ENCODE results near the gene RFC2. TPM values are rescaled to one million over a fixed set of nuclear protein-coding genes. Genes with fewer than 3 reads are reported as not detected.

RFC2 gene
- total RNA-seq, 2 experiments from 2014 or later = 77.4 to 79.2 TPM

DNA sequence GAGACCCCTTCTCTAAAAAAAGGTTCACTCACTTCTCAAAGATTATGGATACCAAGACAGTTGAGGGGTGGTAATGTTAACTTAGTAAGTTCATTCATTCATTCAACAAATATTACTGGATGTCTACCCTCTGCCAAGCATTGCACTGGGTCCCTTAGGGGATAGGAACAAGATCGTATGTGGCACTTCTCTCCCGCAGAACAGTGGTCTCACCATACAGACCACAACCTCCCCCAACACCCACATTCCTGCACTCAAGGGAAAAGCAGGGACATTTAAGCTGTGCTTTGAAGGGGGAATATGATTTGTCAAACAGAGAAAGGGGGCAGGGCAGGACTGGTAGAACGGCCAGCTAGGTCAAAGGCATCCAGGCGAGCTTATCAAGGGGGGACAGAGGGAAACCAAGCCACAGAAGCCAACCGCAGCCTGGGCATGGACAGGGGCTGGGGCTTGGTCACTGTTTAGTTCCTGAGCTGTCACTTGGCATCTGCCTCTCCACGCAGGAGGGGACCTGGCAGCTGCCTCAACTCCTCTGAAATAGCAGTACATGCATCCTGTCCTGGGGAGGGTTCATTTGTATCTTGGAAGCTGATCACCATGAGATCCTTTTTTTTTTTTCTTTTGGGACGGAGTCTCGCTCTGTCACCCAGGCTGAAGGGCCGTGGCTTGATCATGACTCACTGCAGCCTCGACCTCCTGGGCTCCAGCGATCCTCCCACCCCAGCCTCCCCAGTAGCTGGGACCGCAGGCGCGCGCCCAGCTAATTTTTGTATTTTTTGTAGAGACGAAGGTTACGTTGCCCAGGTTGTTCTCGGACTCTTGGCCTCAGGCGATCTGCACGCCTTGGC is 34.1 kb upstream of the RFC2 start:
- ChIA-PET CTCF (ENCODE audit: unreplicated experiment) (interaction anchor here (0.6 kb wide), 1 partner anchor 763 kb away, joined by 3 read pairs; no protein-coding TSS in a partner anchor), POLR2A (interaction anchor here (0.5 to 1.7 kb wide), 4 partner anchors 17 to 84 kb away, joined by 3 to 8 read pairs (median 3); no protein-coding TSS in a partner anchor)
- TF ChIP-seq, protein P1, sequence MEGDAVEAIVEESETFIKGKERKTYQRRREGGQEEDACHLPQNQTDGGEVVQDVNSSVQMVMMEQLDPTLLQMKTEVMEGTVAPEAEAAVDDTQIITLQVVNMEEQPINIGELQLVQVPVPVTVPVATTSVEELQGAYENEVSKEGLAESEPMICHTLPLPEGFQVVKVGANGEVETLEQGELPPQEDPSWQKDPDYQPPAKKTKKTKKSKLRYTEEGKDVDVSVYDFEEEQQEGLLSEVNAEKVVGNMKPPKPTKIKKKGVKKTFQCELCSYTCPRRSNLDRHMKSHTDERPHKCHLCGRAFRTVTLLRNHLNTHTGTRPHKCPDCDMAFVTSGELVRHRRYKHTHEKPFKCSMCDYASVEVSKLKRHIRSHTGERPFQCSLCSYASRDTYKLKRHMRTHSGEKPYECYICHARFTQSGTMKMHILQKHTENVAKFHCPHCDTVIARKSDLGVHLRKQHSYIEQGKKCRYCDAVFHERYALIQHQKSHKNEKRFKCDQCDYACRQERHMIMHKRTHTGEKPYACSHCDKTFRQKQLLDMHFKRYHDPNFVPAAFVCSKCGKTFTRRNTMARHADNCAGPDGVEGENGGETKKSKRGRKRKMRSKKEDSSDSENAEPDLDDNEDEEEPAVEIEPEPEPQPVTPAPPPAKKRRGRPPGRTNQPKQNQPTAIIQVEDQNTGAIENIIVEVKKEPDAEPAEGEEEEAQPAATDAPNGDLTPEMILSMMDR (conservative IDR thresholded peaks at IDR 0.05; ENCODE audit: low read length) = no peak
- no peak for TF ChIP-seq EZH2phosphoT487 (IDR thresholded peaks at IDR 0.05; ENCODE audit: borderline replicate concordance, low read depth, low read length)
- intact Hi-C loops (cut with micrococcal nuclease; ENCODE audit: unreplicated experiment) = no loop called here
- Histone ChIP-seq H3K4me2 (ENCODE audit: low read length) (peak overlapping the region; percentile 95), H3K9me3 (ENCODE audit: low read length) (no peaks in the 10 kb centered on the region), H3K4me3 (ENCODE audit: low read depth, low read length, poor library complexity, severe bottlenecking) (peak overlapping the region; percentile 66), H2AFZ (ENCODE audit: low read length) (peak overlapping the region; percentile 94), H4K20me1 (ENCODE audit: insufficient read depth, low read length) (no peaks in the 10 kb centered on the region), H3K9me2 (ENCODE audit: insufficient read depth, low read length) (no peaks in the 10 kb centered on the region), H3K79me2 (ENCODE audit: insufficient read depth, low read depth, low read length) (no peaks in the 10 kb centered on the region), H3K27ac (ENCODE audit: low read depth, low read length, poor library complexity, severe bottlenecking) (no peak overlapping the region), H3K36me3 (ENCODE audit: insufficient read depth, low read length) (no peaks in the 10 kb centered on the region), H3K4me1 (ENCODE audit: insufficient read depth, low read length, poor library complexity, severe bottlenecking) (peaks cover 36% of the 10 kb centered on the region)
- DNase-seq (ENCODE audit: low spot score) = no peak
- no TSS peak for BruUV-seq (replicated peaks)

DNA sequence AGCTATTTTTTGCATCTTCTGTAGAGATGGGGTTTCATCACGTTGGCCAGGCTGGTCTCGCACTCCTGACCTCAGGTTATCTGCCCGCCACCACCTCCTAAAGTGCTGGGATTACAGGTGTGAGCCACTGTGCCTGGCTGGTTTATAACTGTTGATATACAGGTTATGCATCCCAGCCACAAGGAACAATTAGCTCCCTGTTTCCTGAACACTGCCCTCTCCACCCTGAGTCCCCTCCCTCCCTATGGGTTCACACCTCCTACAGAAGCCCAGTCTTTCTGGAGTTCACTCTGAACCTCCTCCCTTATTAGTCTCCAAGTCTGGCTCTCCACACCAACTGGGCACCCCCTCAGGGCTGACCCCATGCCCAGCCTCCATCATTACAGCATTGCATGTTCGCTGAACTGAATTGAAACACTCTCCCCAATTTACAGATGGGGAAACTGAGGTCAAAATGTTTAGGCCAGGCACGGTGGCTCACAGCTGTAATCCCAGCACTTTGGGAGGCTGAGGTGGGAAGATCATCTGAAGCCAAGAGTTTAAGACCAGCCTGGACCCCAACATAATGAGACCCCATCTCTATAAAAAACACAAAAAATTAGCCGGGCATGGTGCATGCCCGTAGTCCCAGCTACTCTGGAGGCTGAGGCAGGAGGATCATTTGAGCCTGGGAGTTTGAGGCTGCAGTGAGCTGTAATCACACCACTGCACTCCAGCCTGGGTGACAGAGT is 33.3 kb upstream of the RFC2 start:
- Histone ChIP-seq H3K4me3 (ENCODE audit: low read depth, low read length, poor library complexity, severe bottlenecking) (no peak overlapping the region), H4K20me1 (ENCODE audit: insufficient read depth, low read length) (no peaks in the 10 kb centered on the region), H3K79me2 (ENCODE audit: insufficient read depth, low read depth, low read length) (no peaks in the 10 kb centered on the region), H3K4me1 (ENCODE audit: insufficient read depth, low read length, poor library complexity, severe bottlenecking) (peaks cover 33% of the 10 kb centered on the region), H3K9me3 (ENCODE audit: low read length) (no peaks in the 10 kb centered on the region), H2AFZ (ENCODE audit: low read length) (no peak overlapping the region), H3K4me2 (ENCODE audit: low read length) (no peak overlapping the region), H3K36me3 (ENCODE audit: insufficient read depth, low read length) (no peaks in the 10 kb centered on the region), H3K9me2 (ENCODE audit: insufficient read depth, low read length) (no peaks in the 10 kb centered on the region), H3K27ac (ENCODE audit: low read depth, low read length, poor library complexity, severe bottlenecking) (no peak overlapping the region)
- ChIA-PET POLR2A (interaction anchor here (0.6 to 1.5 kb wide), 4 partner anchors 8 to 84 kb away, joined by 3 to 4 read pairs (median 3); no protein-coding TSS in a partner anchor), CTCF (ENCODE audit: unreplicated experiment) (no interaction called here)
- DNase-seq (ENCODE audit: low spot score) = no peak
- intact Hi-C loops (cut with micrococcal nuclease; ENCODE audit: unreplicated experiment) = no loop called here
- TF ChIP-seq EZH2phosphoT487 (IDR thresholded peaks at IDR 0.05; ENCODE audit: borderline replicate concordance, low read depth, low read length) = no peak
- TF ChIP-seq, protein P1 (conservative IDR thresholded peaks at IDR 0.05; ENCODE audit: low read length) = no peak
- no TSS peak for BruUV-seq (replicated peaks)

Data from OCI-LY7 (cell line).